NCI-H1694 treated with DMSO at 0.1 percent for 48 hours (cell line): ENCODE measurements around the gene SFN.

ENCODE experiments used
- DNase-seq: peaks from one replicate; lab custom pipeline; 2025; lab: John Stamatoyannopoulos, UW

SFN gene

DNA sequence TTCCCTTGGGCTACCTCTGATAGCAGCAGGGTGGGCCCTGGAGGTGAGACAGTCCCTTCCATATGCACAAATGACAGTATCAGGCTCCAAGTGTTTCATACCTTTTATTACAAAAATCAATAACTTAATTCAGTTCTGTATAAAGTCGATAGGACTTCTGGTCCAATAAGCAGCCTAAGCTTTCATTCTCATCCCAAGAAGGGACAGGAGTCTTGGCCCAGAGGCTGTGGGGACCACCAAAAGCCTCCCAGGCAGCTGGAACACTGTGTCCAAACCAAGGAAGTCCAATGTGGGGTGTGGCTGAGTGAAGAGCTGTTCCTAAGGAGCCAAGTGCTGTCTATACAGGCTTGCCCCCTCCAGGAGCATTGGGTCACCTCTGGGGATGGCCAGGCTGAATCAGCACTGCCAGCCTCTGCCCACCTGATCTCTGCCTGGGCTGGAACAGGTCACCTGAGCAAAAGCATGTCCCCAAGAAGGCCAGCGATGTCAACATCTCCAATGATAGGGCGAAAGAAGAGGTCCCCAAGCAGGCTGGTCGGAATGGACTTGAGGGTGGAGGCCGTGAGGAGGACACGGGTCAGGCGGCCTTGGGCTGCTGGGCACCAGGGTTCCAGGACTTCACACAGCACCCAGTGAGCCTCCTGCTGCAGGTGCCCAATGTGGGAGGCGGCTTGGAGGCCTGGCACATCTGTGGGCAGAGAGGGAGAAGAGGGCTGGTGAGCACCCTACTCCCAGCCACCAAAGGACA, 48.6 kb downstream of the SFN start:
- DNase-seq, result no peak

DNA sequence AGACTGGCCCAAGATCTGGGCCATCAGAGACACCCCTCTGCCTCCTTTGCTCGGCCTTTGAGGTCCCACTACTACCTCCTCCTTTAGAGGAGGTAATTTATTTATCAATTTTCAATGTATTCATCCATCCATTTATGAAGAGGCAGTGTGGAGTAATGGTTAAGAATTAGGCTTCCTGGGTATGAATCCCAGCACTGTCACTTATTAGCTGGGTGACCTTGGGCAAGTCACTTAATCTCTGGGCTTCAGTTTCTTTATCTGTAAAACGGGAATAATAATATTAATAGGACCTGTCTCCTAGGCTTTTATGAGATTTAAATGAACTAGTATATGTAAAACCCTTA, 49.2 kb downstream of the SFN start:
- DNase-seq, result no peak

DNA sequence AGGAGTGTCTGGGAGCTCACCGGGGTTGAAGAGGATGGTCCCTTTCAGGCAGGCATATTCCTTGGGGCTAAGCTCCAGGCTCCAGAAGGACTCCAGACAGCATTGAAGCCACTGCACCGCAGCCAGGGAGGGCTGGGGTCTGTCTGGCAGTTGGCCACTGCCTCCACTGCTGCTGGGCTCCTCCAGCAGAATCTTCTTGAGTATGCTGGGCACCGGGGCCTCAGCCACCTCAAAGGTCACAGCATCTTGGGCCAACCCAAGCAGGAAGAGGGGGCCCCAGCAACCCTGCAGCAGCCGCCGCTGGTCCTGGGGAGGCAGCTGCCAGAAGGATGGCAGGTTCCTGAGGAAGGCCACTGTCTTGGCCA, 50.4 kb downstream of the SFN start:
- DNase-seq, result no peak
